ENCODE results near the gene PEX26. TPM values are rescaled to one million over a fixed set of nuclear protein-coding genes. Genes with fewer than 3 reads are reported as not detected.

The PEX26 gene
- total RNA-seq, 4 donors from 2014 or later = 23.1 to 31.0 (median 24.8) TPM

DNA sequence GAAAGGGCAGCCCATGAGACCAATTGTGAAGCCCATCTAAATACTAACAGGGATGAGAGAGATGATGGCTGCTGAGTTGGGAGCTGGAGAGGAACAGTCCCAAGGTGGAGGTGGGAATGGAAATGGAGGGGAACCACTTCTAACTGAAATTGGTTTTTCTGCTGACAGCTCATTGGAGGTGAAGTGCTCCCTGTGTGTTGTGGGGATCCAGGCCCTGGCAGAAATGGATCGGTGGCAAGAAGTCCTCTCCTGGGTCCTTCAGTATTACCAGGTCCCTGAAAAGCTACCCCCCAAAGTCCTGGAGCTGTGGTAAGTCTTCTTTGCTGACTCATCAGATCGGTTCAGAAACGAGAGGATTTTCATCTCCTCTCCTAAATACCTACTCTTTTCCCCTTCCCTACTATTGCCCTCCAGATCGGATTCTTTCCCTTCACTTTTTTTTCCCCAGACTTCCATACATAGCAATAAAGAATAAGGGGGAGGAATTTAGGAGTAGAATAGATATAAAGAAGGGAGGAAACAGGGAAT is 2.0 kb downstream of the PEX26 start:
- intact Hi-C loops (cut with DNase I; ENCODE audit: low total_unique reads) = no loop called here
- TF ChIP-seq, protein P1, sequence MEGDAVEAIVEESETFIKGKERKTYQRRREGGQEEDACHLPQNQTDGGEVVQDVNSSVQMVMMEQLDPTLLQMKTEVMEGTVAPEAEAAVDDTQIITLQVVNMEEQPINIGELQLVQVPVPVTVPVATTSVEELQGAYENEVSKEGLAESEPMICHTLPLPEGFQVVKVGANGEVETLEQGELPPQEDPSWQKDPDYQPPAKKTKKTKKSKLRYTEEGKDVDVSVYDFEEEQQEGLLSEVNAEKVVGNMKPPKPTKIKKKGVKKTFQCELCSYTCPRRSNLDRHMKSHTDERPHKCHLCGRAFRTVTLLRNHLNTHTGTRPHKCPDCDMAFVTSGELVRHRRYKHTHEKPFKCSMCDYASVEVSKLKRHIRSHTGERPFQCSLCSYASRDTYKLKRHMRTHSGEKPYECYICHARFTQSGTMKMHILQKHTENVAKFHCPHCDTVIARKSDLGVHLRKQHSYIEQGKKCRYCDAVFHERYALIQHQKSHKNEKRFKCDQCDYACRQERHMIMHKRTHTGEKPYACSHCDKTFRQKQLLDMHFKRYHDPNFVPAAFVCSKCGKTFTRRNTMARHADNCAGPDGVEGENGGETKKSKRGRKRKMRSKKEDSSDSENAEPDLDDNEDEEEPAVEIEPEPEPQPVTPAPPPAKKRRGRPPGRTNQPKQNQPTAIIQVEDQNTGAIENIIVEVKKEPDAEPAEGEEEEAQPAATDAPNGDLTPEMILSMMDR (IDR thresholded peaks at IDR 0.05) = no peak
- no peak for TF ChIP-seq POLR2A (IDR thresholded peaks at IDR 0.05)
- 64 to 65% methylated on average over 4 of the region's 4 CpGs for WGBS, 2 donors
- H3K4me3 ChIP-seq (ENCODE audit: low read depth, poor library complexity, severe bottlenecking) = no peak overlapping the region
- peak in 1 of 2 donors; percentile 28 for DNase-seq (ENCODE audit: low spot score in 2 of 2)

DNA sequence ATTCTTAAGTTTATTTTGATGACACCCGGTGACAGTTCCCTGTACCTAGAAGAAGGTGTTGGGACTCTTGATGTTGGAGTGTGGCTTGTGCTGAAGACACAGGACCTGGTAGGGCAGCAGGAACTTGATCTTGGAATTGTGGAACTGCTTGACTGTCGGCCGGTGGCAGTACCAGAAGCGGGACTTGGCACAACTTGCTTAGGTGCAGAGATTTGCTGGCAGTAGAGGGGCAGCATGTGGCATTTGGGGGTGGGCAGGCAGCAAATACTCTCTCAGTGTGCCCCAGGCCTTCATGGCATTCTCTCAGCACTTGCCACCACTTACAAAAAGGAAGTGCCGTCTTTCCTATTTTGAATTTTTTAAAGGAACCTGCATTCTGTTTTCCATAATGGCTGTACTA is 3.6 kb downstream of the PEX26 start:
- no peak overlapping the region for H3K4me3 ChIP-seq (ENCODE audit: low read depth, poor library complexity, severe bottlenecking)
- TF ChIP-seq POLR2A (IDR thresholded peaks at IDR 0.05) = no peak
- TF ChIP-seq, protein P1 (IDR thresholded peaks at IDR 0.05) = no peak
- peak in 1 of 2 donors; percentile 50 for DNase-seq (ENCODE audit: low spot score in 2 of 2)
- WGBS, 2 donors = 81 to 89% methylated on average over 5 of the region's 5 CpGs
- intact Hi-C loops (cut with DNase I; ENCODE audit: low total_unique reads) = no loop called here

- 67 to 75% methylated on average over 2 of the region's 2 CpGs for WGBS, 2 donors
- intact Hi-C loops (cut with DNase I; ENCODE audit: low total_unique reads) = no loop called here
- no peak for DNase-seq (ENCODE audit: low spot score in 2 of 2)
- TF ChIP-seq POLR2A (IDR thresholded peaks at IDR 0.05) = no peak
- TF ChIP-seq, protein P1 (IDR thresholded peaks at IDR 0.05) = no peak
- no peak overlapping the region for H3K4me3 ChIP-seq (ENCODE audit: low read depth, poor library complexity, severe bottlenecking)
Measured at GRCh38 chr22:18082467-18082866, 4.7 kb downstream of the PEX26 start.

DNA sequence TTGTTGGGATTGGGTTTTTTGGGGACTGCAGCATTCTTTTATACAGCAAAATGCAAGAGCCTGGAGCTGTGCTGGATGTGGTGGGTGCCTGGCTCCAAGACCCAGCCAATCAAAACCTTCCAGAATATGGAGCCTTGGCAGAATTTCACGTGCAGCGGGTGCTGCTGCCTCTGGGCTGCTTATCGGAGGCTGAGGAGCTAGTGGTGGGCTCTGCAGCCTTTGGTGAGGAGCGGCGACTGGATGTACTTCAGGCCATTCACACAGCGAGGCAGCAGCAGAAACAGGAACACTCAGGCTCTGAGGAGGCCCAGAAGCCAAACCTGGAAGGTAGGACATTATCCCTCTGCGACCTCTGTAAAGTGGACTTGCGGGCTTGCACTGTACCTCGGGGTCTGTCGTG is 5.6 kb downstream of the PEX26 start:
- 87 to 93% methylated on average over 10 of the region's 10 CpGs for WGBS, 2 donors
- intact Hi-C loops (cut with DNase I; ENCODE audit: low total_unique reads) = no loop called here
- peak in 1 of 2 donors; percentile 58 for DNase-seq (ENCODE audit: low spot score in 2 of 2)
- TF ChIP-seq, protein P1 (IDR thresholded peaks at IDR 0.05) = no peak
- H3K4me3 ChIP-seq (ENCODE audit: low read depth, poor library complexity, severe bottlenecking) = no peak overlapping the region

DNA sequence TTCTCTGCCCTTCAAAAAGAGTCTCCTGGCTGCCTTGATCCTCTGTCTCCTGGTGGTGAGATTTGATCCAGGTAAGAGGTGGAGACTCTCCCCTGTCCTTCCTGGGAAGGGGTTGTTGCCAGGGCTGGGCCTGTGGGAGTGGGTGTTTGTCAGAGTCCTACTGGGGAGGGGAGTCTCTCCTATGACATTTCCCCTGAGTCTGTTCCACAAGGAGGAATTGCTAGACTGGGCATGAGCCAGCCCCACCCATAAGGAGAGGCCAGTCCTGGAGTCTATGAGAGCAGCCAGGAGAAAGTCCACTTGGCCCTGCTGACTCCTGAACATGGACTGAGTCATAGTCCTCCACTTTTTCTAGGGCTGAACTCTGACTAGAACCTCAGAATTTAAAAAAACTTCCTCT is 7.4 kb downstream of the PEX26 start:
- TF ChIP-seq, protein P1 (IDR thresholded peaks at IDR 0.05) = no peak
- no peak for TF ChIP-seq POLR2A (IDR thresholded peaks at IDR 0.05)
- intact Hi-C loops (cut with DNase I; ENCODE audit: low total_unique reads) = no loop called here
- H3K4me3 ChIP-seq (ENCODE audit: low read depth, poor library complexity, severe bottlenecking) = no peak overlapping the region
- DNase-seq (ENCODE audit: low spot score in 2 of 2) = peak in 1 of 2 donors; percentile 46

- TF ChIP-seq, protein P1 (IDR thresholded peaks at IDR 0.05) = no peak
- TF ChIP-seq POLR2A (IDR thresholded peaks at IDR 0.05) = no peak
Measured at GRCh38 chr22:18087350-18087855, 9.6 kb downstream of the PEX26 start.

More at GRCh38 chr22:18087350-18087855, 9.6 kb downstream of the PEX26 start:
- intact Hi-C loops (cut with DNase I; ENCODE audit: low total_unique reads) = no loop called here
- peak in 1 of 2 donors; percentile 54 for DNase-seq (ENCODE audit: low spot score in 2 of 2)
- H3K4me3 ChIP-seq (ENCODE audit: low read depth, poor library complexity, severe bottlenecking) = no peak overlapping the region
- 79 to 81% methylated on average over 12 of the region's 13 CpGs for WGBS, 2 donors

Data from lower leg skin (tissue), 4 donors.